Aorta (tissue), 5 donors: ENCODE results near the gene DNAI2. TPM values are rescaled to one million over a fixed set of nuclear protein-coding genes. Genes with fewer than 3 reads are reported as not detected.
"Not testable (repeated sequence)": the region's sequence is repeated elsewhere in the genome, so short reads cannot be mapped to it uniquely, and the experiment has no call there.

Experiments used
- ATAC-seq: fragments of 200-7000 bp; cut with Tn5 transposase; one replicate; pipeline ENCODE4 v1.9.1; 2022; ENCODE audit warnings: moderate library complexity; ENCODE audit not compliant: low FRiP score
- DNase-seq, 2 donors: peaks; one replicate each; pipeline ENCODE4 v3.0.0-alpha.2; 2020
- H3K27ac ChIP-seq, 2 donors: one replicate each; pipeline ENCODE4 v1.5.1; 2013; ENCODE audit warnings: low read length in 2 of 2, mild to moderate bottlenecking in 2 of 2, moderate library complexity in 2 of 2, control low read depth in 1 of 2, inconsistent platforms in 1 of 2, low read depth in 1 of 2
- H3K27me3 ChIP-seq, 2 donors: one replicate each; pipeline ENCODE4 v1.6.1; 2013; ENCODE audit warnings: control low read depth in 1 of 2, low read length in 1 of 2, mild to moderate bottlenecking in 1 of 2, moderate library complexity in 1 of 2; ENCODE audit not compliant: insufficient read depth in 2 of 2, control insufficient read depth in 1 of 2
- H3K36me3 ChIP-seq, 2 donors: one replicate each; pipeline ENCODE4 v1.6.1; 2013; ENCODE audit warnings: control low read depth in 1 of 2, low read length in 1 of 2, mild to moderate bottlenecking in 1 of 2; ENCODE audit not compliant: insufficient read depth in 2 of 2, control insufficient read depth in 1 of 2
- H3K4me1 ChIP-seq, 2 donors: one replicate each; pipeline ENCODE4 v1.6.1; 2013; ENCODE audit warnings: low read length in 2 of 2, control low read depth in 1 of 2, mild to moderate bottlenecking in 1 of 2, moderate library complexity in 1 of 2; ENCODE audit not compliant: insufficient read depth in 2 of 2, control insufficient read depth in 1 of 2
- H3K4me3 ChIP-seq, 2 donors: one replicate each; pipeline ENCODE4 v1.5.1; 2013; ENCODE audit warnings: low read length in 2 of 2, control low read depth in 1 of 2, mild to moderate bottlenecking in 1 of 2
- H3K9me3 ChIP-seq: one replicate; pipeline ENCODE4 v1.6.1; 2013; ENCODE audit warnings: mild to moderate bottlenecking, low read length; ENCODE audit not compliant: control insufficient read depth
- WGBS, 2 donors: extraction: QIAGEN DNeasy Blood & Tissue Kit; methylation state at CpG; one replicate each; pipeline ENCODE4 v1.1.7; 2013; 5-methylcytosine and 5-hydroxymethylcytosine counted together
- intact Hi-C, 2 donors: fragments of 100-400 bp; cut with DNase I; formaldehyde crosslinking; loops; one replicate each; pipeline versions ENCODE4 v1.14.2 to v1.15.0; 2022
- polyA plus RNA-seq, 2 donors: library from polyadenylated mRNA; stranded (reverse); fragments of 200-250 nt; gene quantifications; one replicate each; pipeline ENCODE4 v1.2.3, GENCODE V29; 2013
- total RNA-seq, 2 donors: library from RNA; stranded (reverse); fragmentation: NEBNext Ultra II Directional; extraction: Animal tissue kit (Norgen Biotek cat#: 25700); gene quantifications; one replicate each; pipeline ENCODE4 v1.2.1, GENCODE V29; 2021
- donor health status: healthy with polysubstance abuse.
- donor health status: Bipolar disorder and iron deficiency.
- donor health status: DM: no; HTN: no; CAD: no.
- donor health status: DM: no; HTN: no; CAD: no.
- donor health status: DM: yes; HTN: yes; CAD: no.

Gene DNAI2
- total and polyA plus RNA-seq, 4 donors: not detected

DNA sequence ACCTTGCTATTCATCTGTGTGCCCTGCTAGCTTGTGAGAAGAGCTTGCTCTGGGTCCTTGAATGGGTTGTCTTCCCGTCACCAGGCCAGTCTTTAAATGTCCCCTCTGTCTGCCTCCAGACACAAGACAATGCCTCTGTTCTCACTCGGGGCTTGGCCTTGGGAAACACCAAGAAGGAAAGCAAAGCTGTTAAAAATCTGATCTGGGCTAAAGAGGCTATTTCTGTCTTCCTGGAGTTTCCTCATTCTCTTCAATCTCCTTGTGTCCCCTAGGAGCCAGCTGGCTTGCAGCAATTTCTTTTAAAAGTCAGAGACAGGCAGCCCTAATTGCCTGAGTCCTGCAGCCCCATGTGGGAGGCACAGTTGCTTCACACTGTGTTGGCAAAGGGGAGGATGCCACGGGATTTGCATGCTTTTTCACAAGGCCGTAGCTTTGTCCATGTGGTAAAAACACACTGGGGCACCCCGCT is 2.5 kb downstream of the DNAI2 start:
- no peaks in the 10 kb centered on the region for H3K9me3 ChIP-seq
- H3K27me3 ChIP-seq: no peaks in the 10 kb centered on the region
- H3K36me3 ChIP-seq: no peaks in the 10 kb centered on the region
- no peak overlapping the region for H3K27ac ChIP-seq
- DNase-seq: no peak
- WGBS, 2 donors: 46 to 51% methylated on average over 5 of the region's 5 CpGs
- H3K4me1 ChIP-seq: no peaks in the 10 kb centered on the region
- peak; percentile 31 for ATAC-seq
- intact Hi-C loops: no loop called here
- no peak overlapping the region for H3K4me3 ChIP-seq

DNA sequence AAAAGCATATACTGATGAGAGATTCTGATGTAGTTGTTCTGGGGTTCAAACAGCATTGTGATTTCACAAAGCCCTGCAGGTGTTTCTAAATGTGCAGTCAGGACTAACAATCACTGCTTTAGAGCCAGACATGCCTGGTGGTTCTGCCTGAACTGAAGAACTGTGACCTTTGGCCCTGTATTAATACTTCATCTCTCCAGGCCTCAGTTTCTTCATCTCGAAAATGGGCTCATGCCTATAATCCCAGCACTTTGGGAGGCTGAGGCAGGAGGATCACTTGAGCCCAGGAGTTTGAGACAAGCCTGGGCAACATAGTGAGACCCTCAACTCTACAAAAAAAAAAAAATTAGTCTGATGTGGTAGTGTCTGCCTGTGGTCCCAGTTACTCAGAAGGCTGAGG is 3.9 kb downstream of the DNAI2 start:
- WGBS, 2 donors: 83 to 85% methylated on average over 1 of the region's 1 CpG
- Histone ChIP-seq H3K27ac (no peak overlapping the region), H3K9me3 (no peaks in the 10 kb centered on the region), H3K4me1 (no peaks in the 10 kb centered on the region), H3K27me3 (no peaks in the 10 kb centered on the region), H3K4me3 (no peak overlapping the region), H3K36me3 (no peaks in the 10 kb centered on the region)
- intact Hi-C loops: no loop called here
- no peak for ATAC-seq
- no peak for DNase-seq

DNA sequence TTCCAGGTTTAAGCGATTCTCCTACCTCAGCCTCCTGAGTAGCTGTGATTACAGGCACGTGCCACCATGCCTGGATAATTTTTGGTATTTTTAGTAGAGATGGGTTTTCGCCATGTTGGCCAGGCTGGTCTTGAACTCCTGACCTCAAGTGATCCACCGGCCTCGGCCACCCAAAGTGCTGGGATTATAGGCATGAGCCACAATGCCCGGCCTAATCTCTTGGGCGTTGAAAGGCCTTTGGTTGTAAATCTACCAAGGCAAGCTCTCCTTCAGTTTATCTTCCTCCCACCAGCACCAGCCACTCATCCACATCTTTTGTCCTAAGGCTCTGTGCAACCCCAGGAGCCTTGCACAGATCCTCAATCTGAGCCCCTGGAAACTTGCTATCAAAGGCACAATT is 5.6 kb downstream of the DNAI2 start:
- H3K9me3 ChIP-seq, intact Hi-C loops, H3K4me1 ChIP-seq, H3K4me3 ChIP-seq, H3K36me3 ChIP-seq, H3K27me3 ChIP-seq, ATAC-seq, DNase-seq, H3K27ac ChIP-seq: not testable (repeated sequence)
- WGBS, 2 donors: 85 to 93% methylated on average over 7 of the region's 7 CpGs

- Histone ChIP-seq H3K27ac (no peak overlapping the region), H3K4me3 (no peak overlapping the region), H3K9me3 (no peaks in the 10 kb centered on the region), H3K36me3 (no peaks in the 10 kb centered on the region), H3K4me1 (no peaks in the 10 kb centered on the region), H3K27me3 (no peaks in the 10 kb centered on the region)
- DNase-seq: peak in 1 of 2 donors; percentile 61
- WGBS, 2 donors: 86% methylated on average over 9 of the region's 9 CpGs
- ATAC-seq: no peak
- intact Hi-C loops: no loop called here
Observed at GRCh38 chr17:74280093-74280513, 6.1 kb downstream of the DNAI2 start.

GRCh38 chr17:74281799-74282198 is 7.8 kb downstream of the DNAI2 start:
- Histone ChIP-seq H3K36me3 (no peaks in the 10 kb centered on the region), H3K27me3 (no peaks in the 10 kb centered on the region), H3K27ac (no peak overlapping the region), H3K4me3 (no peak overlapping the region), H3K9me3 (no peaks in the 10 kb centered on the region), H3K4me1 (no peaks in the 10 kb centered on the region)
- DNase-seq (no peak), ATAC-seq (no peak)
- intact Hi-C loops: no loop called here
- 92 to 93% methylated on average over 20 of the region's 20 CpGs for WGBS, 2 donors

- H3K4me1 ChIP-seq, H3K36me3 ChIP-seq, H3K27me3 ChIP-seq, H3K4me3 ChIP-seq, H3K27ac ChIP-seq, H3K9me3 ChIP-seq, DNase-seq, intact Hi-C loops, ATAC-seq: not testable (repeated sequence)
- 87 to 91% methylated on average over 4 of the region's 4 CpGs for WGBS, 2 donors
Observed at GRCh38 chr17:74282274-74282586, 8.2 kb downstream of the DNAI2 start.

DNA sequence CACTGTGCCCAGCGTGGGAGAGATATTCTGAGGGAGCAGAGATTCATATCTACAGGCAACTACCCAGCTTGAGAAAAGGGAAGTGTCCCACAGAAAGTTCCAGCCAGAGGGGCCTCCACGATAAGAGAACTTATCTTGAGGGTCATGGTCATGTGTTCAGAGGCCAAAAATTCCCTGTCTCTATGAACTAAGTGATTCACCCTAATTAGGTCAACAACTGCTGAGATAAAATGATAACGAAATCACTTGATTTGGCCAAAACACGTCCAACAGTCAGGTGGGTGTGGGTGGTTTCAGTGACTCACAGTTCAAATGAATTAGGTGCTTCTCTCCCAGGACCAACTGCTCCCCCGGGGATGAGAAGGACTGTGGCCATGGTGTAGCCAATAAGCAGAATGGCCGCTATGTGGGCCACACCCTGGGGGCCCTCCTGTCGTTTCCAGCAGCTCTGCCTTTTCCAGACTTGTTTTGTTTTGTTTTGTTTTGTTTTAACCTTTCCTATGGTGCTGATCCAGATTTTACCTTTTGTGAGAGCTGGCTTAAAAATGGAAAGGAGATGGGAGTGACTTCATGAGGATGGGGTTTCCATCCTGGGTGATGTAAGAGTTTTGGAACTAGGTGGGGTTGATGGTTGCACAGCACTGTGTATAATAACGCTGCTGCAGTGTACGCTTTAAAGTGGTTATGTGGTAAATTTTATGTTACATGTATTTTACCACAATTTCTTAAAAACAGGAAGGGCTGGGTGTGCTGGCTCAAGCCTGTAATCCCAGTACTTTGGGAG is 8.7 kb downstream of the DNAI2 start:
- intact Hi-C loops: no loop called here
- WGBS, 2 donors: 65 to 74% methylated on average over 9 of the region's 9 CpGs
- no peak overlapping the region for H3K4me3 ChIP-seq
- ATAC-seq (no peak), DNase-seq (no peak)
- no peaks in the 10 kb centered on the region for H3K4me1 ChIP-seq
- no peaks in the 10 kb centered on the region for H3K27me3 ChIP-seq
- no peak overlapping the region for H3K27ac ChIP-seq
- no peaks in the 10 kb centered on the region for H3K36me3 ChIP-seq
- H3K9me3 ChIP-seq: no peaks in the 10 kb centered on the region

DNA sequence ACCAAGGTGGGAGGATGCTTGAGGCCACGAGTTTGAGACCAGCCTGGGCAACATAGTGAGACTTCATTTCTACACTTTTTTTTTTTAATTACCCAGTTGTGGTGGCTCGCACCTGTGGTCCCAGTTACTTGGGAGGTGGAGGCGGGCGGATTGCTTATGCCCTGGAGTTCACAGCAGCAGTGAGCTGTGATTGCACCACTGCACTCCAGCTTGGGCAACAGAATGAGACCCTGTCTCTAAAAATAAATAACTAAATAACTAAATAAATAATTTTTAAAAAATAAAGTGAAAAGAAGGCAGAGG is 9.3 kb downstream of the DNAI2 start:
- Histone ChIP-seq H3K9me3 (no peaks in the 10 kb centered on the region), H3K4me1 (no peaks in the 10 kb centered on the region), H3K27ac (no peak overlapping the region), H3K27me3 (no peaks in the 10 kb centered on the region), H3K4me3 (no peak overlapping the region), H3K36me3 (no peaks in the 10 kb centered on the region)
- ATAC-seq: no peak
- 88 to 92% methylated on average over 4 of the region's 4 CpGs for WGBS, 2 donors
- no peak for DNase-seq
- intact Hi-C loops: no loop called here

DNA sequence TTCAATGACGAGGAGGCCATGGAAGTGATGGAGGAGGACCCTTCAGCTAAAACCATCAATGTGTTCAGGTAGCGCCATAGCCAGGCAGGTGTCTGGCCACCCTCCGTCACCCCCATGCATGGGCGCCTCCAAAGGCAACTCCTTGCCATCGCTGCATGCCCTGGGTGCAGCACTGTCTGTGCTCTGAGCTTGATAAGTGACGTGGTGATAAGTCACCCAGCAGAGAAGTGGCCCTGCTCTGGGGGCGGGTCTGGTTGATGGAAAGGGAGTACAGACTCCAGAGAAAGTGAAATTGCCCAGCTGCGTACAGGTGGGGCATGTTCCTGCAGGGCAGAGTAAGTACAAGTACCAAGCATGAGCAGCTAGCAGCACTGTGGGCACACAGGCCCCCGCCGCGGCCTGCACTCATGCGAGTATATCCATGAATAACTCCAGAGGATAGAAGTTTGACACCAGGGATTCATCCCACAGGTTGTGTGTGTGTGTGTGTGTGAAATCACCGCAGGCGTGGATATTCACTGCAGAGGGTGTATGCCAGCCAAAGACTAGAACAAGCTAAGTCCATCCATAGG is 13.1 kb downstream of the DNAI2 start:
- 87 to 91% methylated on average over 14 of the region's 14 CpGs for WGBS, 2 donors
- ATAC-seq: no peak
- DNase-seq: no peak

More for the DNA sequence above, 13.1 kb downstream of the DNAI2 start:
- Histone ChIP-seq H3K4me1 (no peaks in the 10 kb centered on the region), H3K36me3 (no peaks in the 10 kb centered on the region), H3K9me3 (no peaks in the 10 kb centered on the region), H3K27me3 (no peaks in the 10 kb centered on the region), H3K4me3 (no peak overlapping the region), H3K27ac (no peak overlapping the region)
- intact Hi-C loops: no loop called here
